ENCODE results near the gene PIAS4.

PIAS4 gene

GRCh38 chr19:4053423-4054324 lies 46.1 kb downstream of the PIAS4 start:
- CTCF ChIA-PET, result no interaction called here
- no peak for DNase-seq (ENCODE audit: extremely low spot score)
- TF ChIP-seq, protein P1, sequence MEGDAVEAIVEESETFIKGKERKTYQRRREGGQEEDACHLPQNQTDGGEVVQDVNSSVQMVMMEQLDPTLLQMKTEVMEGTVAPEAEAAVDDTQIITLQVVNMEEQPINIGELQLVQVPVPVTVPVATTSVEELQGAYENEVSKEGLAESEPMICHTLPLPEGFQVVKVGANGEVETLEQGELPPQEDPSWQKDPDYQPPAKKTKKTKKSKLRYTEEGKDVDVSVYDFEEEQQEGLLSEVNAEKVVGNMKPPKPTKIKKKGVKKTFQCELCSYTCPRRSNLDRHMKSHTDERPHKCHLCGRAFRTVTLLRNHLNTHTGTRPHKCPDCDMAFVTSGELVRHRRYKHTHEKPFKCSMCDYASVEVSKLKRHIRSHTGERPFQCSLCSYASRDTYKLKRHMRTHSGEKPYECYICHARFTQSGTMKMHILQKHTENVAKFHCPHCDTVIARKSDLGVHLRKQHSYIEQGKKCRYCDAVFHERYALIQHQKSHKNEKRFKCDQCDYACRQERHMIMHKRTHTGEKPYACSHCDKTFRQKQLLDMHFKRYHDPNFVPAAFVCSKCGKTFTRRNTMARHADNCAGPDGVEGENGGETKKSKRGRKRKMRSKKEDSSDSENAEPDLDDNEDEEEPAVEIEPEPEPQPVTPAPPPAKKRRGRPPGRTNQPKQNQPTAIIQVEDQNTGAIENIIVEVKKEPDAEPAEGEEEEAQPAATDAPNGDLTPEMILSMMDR (IDR thresholded peaks at IDR 0.05; ENCODE audit: control extremely low read depth, extremely low read depth, low read depth, missing control alignments), result no peak
- POLR2A ChIA-PET, result no interaction called here

GRCh38 chr19:4054441-4055208 lies 47.1 kb downstream of the PIAS4 start:
- DNase-seq (ENCODE audit: extremely low spot score), result no peak
- ChIA-PET CTCF (no interaction called here), POLR2A (interaction anchor here (0.7 kb wide), 1 partner anchor 1957 kb away, joined by 3 read pairs; no protein-coding TSS in a partner anchor)
- TF ChIP-seq, protein P1 (IDR thresholded peaks at IDR 0.05; ENCODE audit: control extremely low read depth, extremely low read depth, low read depth, missing control alignments), result no peak

DNA sequence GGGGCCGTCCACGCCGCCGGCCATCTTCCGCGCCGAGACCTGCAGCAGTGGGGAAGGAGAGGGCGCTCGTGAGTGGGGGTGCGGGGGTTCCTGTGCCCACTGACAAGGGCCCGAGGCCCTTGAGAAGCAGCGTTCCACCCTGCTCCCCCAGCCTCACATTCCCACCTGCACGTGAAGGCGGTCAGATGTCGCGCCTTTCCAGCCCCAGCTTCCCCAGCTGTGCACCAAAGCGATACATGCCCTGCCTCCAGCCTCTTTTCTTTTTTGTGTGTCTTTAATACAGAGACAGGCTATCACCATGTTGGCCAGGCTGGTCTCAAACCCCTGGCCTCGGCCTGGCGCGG lies 47.6 kb downstream of the PIAS4 start:
- TF ChIP-seq, protein P1 (IDR thresholded peaks at IDR 0.05; ENCODE audit: control extremely low read depth, extremely low read depth, low read depth, missing control alignments), result no peak
- DNase-seq (ENCODE audit: extremely low spot score), result no peak
- CTCF ChIA-PET, result no interaction called here
- POLR2A ChIA-PET, result interaction anchor here (0.7 kb wide), 1 partner anchor 1958 kb away, joined by 3 read pairs; no protein-coding TSS in a partner anchor

DNA sequence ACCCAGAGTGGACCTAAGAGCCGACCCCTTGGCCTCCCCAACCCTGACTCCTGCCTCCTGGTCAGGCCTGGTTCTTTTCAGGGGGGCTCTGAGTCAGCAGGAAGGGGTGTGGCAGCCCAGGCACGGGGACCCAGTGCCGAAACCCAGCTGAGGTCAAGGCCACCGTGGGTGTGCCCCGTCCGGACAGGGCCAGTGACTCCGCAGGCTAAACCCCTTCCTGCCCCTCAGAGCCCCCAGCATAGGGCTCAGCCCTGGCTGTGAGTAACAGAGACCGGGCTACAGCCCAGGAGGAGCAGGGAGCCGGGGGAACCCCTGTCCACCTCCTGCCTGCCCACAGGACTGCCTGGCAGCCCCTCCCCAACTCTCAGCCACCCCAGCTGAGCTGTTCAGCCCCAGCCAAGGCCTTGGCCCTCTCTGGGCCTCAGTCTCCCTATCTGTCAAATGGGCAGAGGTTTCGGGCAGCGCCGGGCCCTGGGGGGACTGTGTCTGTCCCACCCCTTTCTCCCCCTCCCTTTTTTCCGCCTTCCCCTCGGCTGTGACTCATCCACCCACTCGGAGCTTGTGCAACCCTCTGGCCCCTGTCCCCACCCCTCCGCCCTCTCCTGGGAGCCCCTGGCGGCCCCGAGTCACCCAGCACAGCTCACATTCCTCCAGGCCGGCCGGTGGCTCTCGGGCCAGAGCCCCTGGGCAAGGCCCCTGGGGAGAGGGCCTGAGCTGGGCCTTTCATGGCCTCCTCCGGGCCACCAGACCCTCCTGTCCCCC lies 50.6 kb downstream of the PIAS4 start:
- POLR2A ChIA-PET, result interaction anchor here (0.6 to 0.9 kb wide), 2 partner anchors 13 to 125 kb away, joined by 3 read pairs; no protein-coding TSS in a partner anchor
- TF ChIP-seq, protein P1 (IDR thresholded peaks at IDR 0.05; ENCODE audit: control extremely low read depth, extremely low read depth, low read depth, missing control alignments), result no peak
- no peak for DNase-seq (ENCODE audit: extremely low spot score)
- CTCF ChIA-PET, result interaction anchor here (1.2 kb wide), 1 partner anchor 82 kb away, joined by 4 read pairs; no protein-coding TSS in a partner anchor

- ChIA-PET CTCF (no interaction called here), POLR2A (interaction anchor here (0.9 kb wide), 1 partner anchor 14 kb away, joined by 3 read pairs; no protein-coding TSS in a partner anchor)
- no peak for DNase-seq (ENCODE audit: extremely low spot score)
- TF ChIP-seq, protein P1 (IDR thresholded peaks at IDR 0.05; ENCODE audit: control extremely low read depth, extremely low read depth, low read depth, missing control alignments), result no peak
These were observed 51.3 kb downstream of the PIAS4 start for GRCh38 chr19:4058693-4059452.

Measured in GM10248 (cell line).